Heart left ventricle (tissue), 16 donors: Measurements from ENCODE around the gene MTCH1. TPM values are rescaled to one million over a fixed set of nuclear protein-coding genes. Genes with fewer than 3 reads are reported as not detected.
A peak's percentile ranks its signal among the peaks of the same experiment; 100 is the strongest.

ENCODE experiments used
- ATAC-seq, 4 donors: fragments of 200-7000 bp; cut with Tn5 transposase; one replicate each; pipeline ENCODE4 v1.9.1; 2020 to 2022; ENCODE audit warnings: moderate library complexity in 4 of 4, mild to moderate bottlenecking in 3 of 4, moderate number of reproducible peaks in 1 of 4
- DNase-seq, 5 donors: peaks; one replicate each; pipeline ENCODE4 v3.0.0-alpha.2; 2020
- H3K27ac ChIP-seq, 12 donors: fragments of 200-600 bp; sonication (generic) in 4 of 12; one replicate each; pipeline versions ENCODE4 v1.5.0 to v1.8.0; 2016 to 2022; ENCODE audit warnings: mild to moderate bottlenecking in 2 of 12
- H3K27me3 ChIP-seq, 9 donors: fragments of 200-600 bp; sonication (generic) in 2 of 9; one replicate each; pipeline versions ENCODE4 v1.5.1 to v1.8.0; 2016 to 2022; ENCODE audit warnings: mild to moderate bottlenecking in 3 of 9
- H3K36me3 ChIP-seq, 9 donors: fragments of 200-600 bp; sonication (generic) in 2 of 9; one replicate each; pipeline versions ENCODE4 v1.5.0 to v1.8.0; 2018 to 2022; ENCODE audit warnings: mild to moderate bottlenecking in 2 of 9
- H3K4me1 ChIP-seq, 12 donors: fragments of 200-600 bp; sonication (generic) in 4 of 12; one replicate each; pipeline versions ENCODE4 v1.5.0 to v1.8.0; 2016 to 2022; ENCODE audit warnings: mild to moderate bottlenecking in 3 of 12
- H3K4me3 ChIP-seq, 12 donors: fragments of 200-600 bp; sonication (generic) in 4 of 12; one replicate each; pipeline versions ENCODE4 v1.5.0 to v1.8.0; 2017 to 2022; ENCODE audit warnings: mild to moderate bottlenecking in 9 of 12, moderate library complexity in 4 of 12
- H3K9me3 ChIP-seq, 12 donors: fragments of 200-600 bp; sonication (generic) in 4 of 12; one replicate each; pipeline versions ENCODE4 v1.5.0 to v1.8.0; 2016 to 2022; ENCODE audit warnings: mild to moderate bottlenecking in 1 of 12
- POLR2A ChIP-seq, 2 donors: fragments of 450-650 bp; IDR thresholded peaks; one replicate each; pipeline ENCODE4 v1.6.1; 2017; ENCODE audit warnings: antibody characterized with exemption in 2 of 2, mild to moderate bottlenecking in 2 of 2, moderate library complexity in 2 of 2
- WGBS, 4 donors: extraction: QIAGEN DNeasy Blood & Tissue Kit in 2 of 4; methylation state at CpG; one replicate each; pipeline versions ENCODE4 v1.1.5 to v1.1.7; 2013 to 2018; 5-methylcytosine and 5-hydroxymethylcytosine counted together
- intact Hi-C, 10 donors: fragments of 100-400 bp; cut with DNase I; formaldehyde crosslinking; loops; one replicate each; pipeline versions ENCODE4 v1.11.1 to v1.14.2; 2022
- polyA plus RNA-seq, 2 donors: library from polyadenylated mRNA; stranded (reverse); fragments of 200-250 nt; gene quantifications; one replicate each; pipeline ENCODE4 v1.2.3, GENCODE V29; 2013
- total RNA-seq, 9 donors: library from RNA; depleted of rRNA in 2 of 9; stranded (reverse); fragments of >200 nt in 2 of 9; fragmentation: NEBNext Ultra II Directional in 3 of 9; extraction: Animal tissue kit (Norgen Biotek cat#: 25700) in 3 of 9; gene quantifications; one replicate each; pipeline versions ENCODE4 v1.1.0 to v1.2.4, GENCODE V29; 2016 to 2023
- TF ChIP-seq, protein P1 (sequence below), 12 donors: fragments of 200-600 bp; sonication (generic) in 4 of 12; IDR thresholded peaks; one replicate each; pipeline versions ENCODE4 v1.5.0 to v1.8.0; 2018 to 2022; ENCODE audit warnings: antibody characterized with exemption in 12 of 12, mild to moderate bottlenecking in 5 of 12
- donor health status: ischemic (EF 13 %, LVEDD 7.1; RV severe dilation, severe dysfunction).
- donor health status: healthy with polysubstance abuse.
- donor health status: DM: no; HTN: yes; CAD: no.
- donor health status: DM: no; HTN: no; CAD: no.
- donor health status: ischemic (EF 25% LVEDD 6.9; RV normal size, moderate dysfunction).
- donor health status: ischemic (EF 25% LVEDD 5.7; RV mildly dilated, moderate dysfunction).
- donor health status: healthy.
- donor health status: DM: yes; HTN: yes; CAD: no.
- donor health status: ischemic (EF 35%, LVEDD 5.7; RV mildly dilated, moderate dysfunction).
- donor health status: nonischemic (EF 11% LVEDD 7.7; RV severe dilation, severe dysfunction).
- donor health status: DM: yes; HTN: yes; CAD: no.
- donor health status: PGD.
- donor health status: ischemic (EF 29% LVEDD 5.4; RV normal size, mild dysfunction).
- donor health status: nonischemic (EF 23%, LVEDD 6.1; RV moderate dilation, normal function).

Gene MTCH1
- total and polyA plus RNA-seq, 11 donors = 104 to 367 (median 193) TPM

DNA sequence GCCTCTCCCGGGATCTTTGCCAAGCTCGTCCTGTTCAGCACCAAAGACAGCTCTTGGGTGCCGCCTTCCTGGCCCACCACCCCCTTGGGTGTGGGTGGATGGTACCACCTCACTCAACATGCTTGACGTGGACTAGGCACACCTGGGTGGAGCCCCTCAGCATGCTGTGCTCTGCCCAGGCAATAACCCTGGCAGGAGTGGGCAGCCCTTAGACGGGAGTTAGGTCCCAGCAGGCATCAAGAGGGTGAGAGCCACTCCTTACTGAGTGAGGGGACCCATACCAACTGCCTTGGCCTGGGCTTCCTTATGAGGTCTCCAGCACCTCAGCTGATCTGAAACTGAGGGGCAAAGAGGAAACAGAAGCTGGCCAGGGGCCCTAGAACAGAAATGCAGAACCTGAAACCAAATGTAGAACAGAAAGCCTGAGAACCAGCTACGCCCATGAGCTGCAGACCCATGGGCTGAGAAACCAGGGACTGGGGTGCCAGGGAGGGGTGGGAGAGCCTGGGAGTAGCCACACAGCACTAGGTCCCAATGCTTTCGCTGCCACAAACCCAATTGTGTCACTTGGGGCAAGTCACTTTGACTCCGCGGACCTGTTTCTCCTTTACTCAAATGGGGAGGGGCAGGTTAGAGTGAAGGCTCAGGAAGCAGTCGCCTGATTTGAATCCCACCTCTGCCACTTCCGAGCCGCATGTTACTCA, 21.5 kb upstream of the MTCH1 start:
- intact Hi-C loops = no loop called here
- peak; percentile 2 to 53 (median 36) for ATAC-seq
- no peak for TF ChIP-seq POLR2A (IDR thresholded peaks at IDR 0.05)
- TF ChIP-seq, protein P1, sequence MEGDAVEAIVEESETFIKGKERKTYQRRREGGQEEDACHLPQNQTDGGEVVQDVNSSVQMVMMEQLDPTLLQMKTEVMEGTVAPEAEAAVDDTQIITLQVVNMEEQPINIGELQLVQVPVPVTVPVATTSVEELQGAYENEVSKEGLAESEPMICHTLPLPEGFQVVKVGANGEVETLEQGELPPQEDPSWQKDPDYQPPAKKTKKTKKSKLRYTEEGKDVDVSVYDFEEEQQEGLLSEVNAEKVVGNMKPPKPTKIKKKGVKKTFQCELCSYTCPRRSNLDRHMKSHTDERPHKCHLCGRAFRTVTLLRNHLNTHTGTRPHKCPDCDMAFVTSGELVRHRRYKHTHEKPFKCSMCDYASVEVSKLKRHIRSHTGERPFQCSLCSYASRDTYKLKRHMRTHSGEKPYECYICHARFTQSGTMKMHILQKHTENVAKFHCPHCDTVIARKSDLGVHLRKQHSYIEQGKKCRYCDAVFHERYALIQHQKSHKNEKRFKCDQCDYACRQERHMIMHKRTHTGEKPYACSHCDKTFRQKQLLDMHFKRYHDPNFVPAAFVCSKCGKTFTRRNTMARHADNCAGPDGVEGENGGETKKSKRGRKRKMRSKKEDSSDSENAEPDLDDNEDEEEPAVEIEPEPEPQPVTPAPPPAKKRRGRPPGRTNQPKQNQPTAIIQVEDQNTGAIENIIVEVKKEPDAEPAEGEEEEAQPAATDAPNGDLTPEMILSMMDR (IDR thresholded peaks at IDR 0.05) = no peak
- Histone ChIP-seq H3K27me3 (no peaks in the 10 kb centered on the region), H3K4me3 (peak overlapping the region in 7 of 12 donors; percentile 9 to 70 (median 44)), H3K27ac (peak overlapping the region in 3 of 12 donors; percentile 34 to 92 (median 39)), H3K4me1 (peaks cover 0 to 18% (median 0%) of the 10 kb centered on the region in 12 donors), H3K36me3 (peaks cover 0 to 22% (median 0%) of the 10 kb centered on the region in 9 donors), H3K9me3 (no peaks in the 10 kb centered on the region)
- peak in 1 of 5 donors; percentile 52 for DNase-seq
- 69 to 78% (median 74%) methylated on average over 7 to 12 of the region's 12 CpGs for WGBS, 4 donors

DNA sequence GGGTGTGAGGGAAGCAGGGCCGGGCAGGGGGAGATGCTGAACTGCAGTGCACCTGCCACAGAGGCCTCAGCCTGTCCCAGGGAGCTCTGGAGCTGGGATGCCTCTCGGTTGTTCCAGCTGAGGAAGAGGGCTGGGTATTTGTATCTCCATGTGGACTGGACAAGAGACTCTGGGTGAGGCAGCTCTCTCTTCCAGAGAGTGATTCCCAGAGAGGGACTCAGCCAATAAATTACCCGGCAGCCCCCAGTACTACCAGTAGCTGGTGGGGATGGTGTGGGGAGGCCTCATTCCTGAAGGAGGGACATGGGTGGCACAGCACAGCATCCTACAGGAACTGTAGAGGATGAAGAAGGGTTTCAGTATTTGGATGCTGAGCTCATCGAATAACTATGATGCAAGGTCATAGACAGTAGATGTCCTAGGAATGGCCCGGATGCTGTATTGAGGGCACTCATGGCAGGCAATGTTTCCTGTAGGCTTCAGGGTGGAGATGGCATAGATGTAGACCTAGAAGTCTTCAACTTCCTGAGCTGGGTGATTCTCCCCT, 20.9 kb upstream of the MTCH1 start:
- Histone ChIP-seq H3K4me3 (peak overlapping the region in 9 of 12 donors; percentile 26 to 70 (median 41)), H3K4me1 (peaks cover 0 to 18% (median 0%) of the 10 kb centered on the region in 12 donors), H3K9me3 (no peaks in the 10 kb centered on the region), H3K27me3 (no peaks in the 10 kb centered on the region), H3K36me3 (peaks cover 0 to 19% (median 0%) of the 10 kb centered on the region in 9 donors), H3K27ac (peak overlapping the region in 6 of 12 donors; percentile 3 to 92 (median 30))
- DNase-seq = no peak
- intact Hi-C loops = no loop called here
- peak; percentile 25 to 67 (median 34) for ATAC-seq
- TF ChIP-seq POLR2A (IDR thresholded peaks at IDR 0.05) = no peak
- TF ChIP-seq, protein P1 (IDR thresholded peaks at IDR 0.05) = no peak
- 68 to 75% (median 73%) methylated on average over 4 to 5 of the region's 5 CpGs for WGBS, 4 donors

DNA sequence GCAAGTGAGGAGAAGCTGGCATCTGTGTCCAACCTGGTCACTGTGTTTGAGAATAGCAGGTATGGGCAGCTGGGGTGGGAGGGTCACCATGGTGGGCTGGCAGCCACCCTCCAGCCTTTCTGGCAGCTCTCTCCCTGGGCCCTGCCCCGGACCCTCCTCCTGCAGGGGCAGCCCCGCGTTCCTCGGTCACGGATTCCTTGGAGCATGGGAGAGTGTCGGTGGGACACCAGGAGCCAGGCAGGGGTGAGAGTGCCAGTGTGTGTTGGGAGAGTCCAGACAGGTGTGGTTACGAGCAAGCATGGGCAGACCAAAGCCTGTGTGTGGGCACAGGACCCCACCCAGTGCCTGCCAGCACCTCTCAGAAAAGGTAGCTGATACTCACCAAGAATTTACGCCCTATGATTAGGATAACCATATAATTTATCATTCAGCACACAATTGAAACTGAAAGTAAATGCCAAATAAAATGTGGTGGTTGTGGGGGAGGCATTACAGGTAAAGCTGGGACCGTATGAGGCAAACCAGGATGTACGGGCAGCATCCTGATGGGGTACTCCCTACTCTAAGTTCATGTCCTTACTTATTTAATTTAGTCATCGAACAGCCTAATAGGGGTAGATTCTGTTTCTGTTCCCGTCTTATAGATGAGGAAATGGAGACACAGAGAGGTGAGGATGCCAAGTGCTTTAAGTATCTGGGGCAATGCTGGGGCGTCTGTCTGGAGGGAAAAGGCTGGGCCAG, 20.0 kb upstream of the MTCH1 start:
- Histone ChIP-seq H3K27me3 (no peaks in the 10 kb centered on the region), H3K36me3 (peaks cover 0 to 10% (median 0%) of the 10 kb centered on the region in 9 donors), H3K4me1 (peaks cover 0 to 18% (median 0%) of the 10 kb centered on the region in 12 donors), H3K27ac (peak overlapping the region in 4 of 12 donors; percentile 3 to 92 (median 26)), H3K9me3 (no peaks in the 10 kb centered on the region), H3K4me3 (peak overlapping the region in 10 of 12 donors; percentile 4 to 70 (median 40))
- WGBS, 4 donors = 84 to 86% (median 85%) methylated on average over 13 of the region's 13 CpGs
- ATAC-seq (no peak), DNase-seq (no peak)
- no peak for TF ChIP-seq POLR2A (IDR thresholded peaks at IDR 0.05)
- TF ChIP-seq, protein P1 (IDR thresholded peaks at IDR 0.05) = no peak
- intact Hi-C loops = no loop called here
